Activated naive CD8-positive, alpha-beta T cell treated with anti-CD3 and anti-CD28 coated beads, Interleukin-2, amount 50 U/mL, for 24 hours (primary cell): ENCODE data around the gene SLC9A7.

Experiments
- ATAC-seq: fragments of 150-1000 bp; cut with Tn5 transposase; one replicate; pipeline ENCODE4 v1.10.0; 2021
- DNase-seq: peaks from one replicate; pipeline ENCODE4 v3.0.0; 2021
- H3K27ac Mint-ChIP-seq: one replicate; pipeline ENCODE4 v1.8.0; 2021; ENCODE audit warnings: mild to moderate bottlenecking, mixed read lengths
- H3K27me3 Mint-ChIP-seq: one replicate; pipeline ENCODE4 v1.8.0; 2021; ENCODE audit warnings: mixed read lengths
- H3K36me3 Mint-ChIP-seq: one replicate; pipeline ENCODE4 v1.8.0; 2021; ENCODE audit warnings: low read depth, mixed read lengths
- H3K4me1 Mint-ChIP-seq: one replicate; pipeline ENCODE4 v1.8.0; 2021; ENCODE audit warnings: mixed read lengths
- H3K4me3 Mint-ChIP-seq: one replicate; pipeline ENCODE4 v1.8.0; 2021; ENCODE audit warnings: mild to moderate bottlenecking, moderate library complexity, mixed read lengths
- H3K9me3 Mint-ChIP-seq: one replicate; pipeline ENCODE4 v1.8.0; 2021; ENCODE audit warnings: mixed read lengths

SLC9A7 gene

GRCh38 chrX:46559062-46559461 lies 199.9 kb downstream of the SLC9A7 start:
- Mint-ChIP-seq H3K9me3 (no peaks in the 10 kb centered on the region), H3K4me3 (no peak overlapping the region), H3K4me1 (peaks cover 15% of the 10 kb centered on the region), H3K27ac (no peak overlapping the region), H3K36me3 (no peaks in the 10 kb centered on the region), H3K27me3 (no peaks in the 10 kb centered on the region)
- DNase-seq (no peak), ATAC-seq (no peak)

- no peak for DNase-seq
- no peaks in the 10 kb centered on the region for H3K27me3 Mint-ChIP-seq
- H3K9me3 Mint-ChIP-seq, result no peaks in the 10 kb centered on the region
- peaks cover 5% of the 10 kb centered on the region for H3K36me3 Mint-ChIP-seq
- no peaks in the 10 kb centered on the region for H3K4me1 Mint-ChIP-seq
- peak overlapping the region; percentile 22 for H3K27ac Mint-ChIP-seq
- ATAC-seq, result no peak
- H3K4me3 Mint-ChIP-seq, result no peak overlapping the region
These were observed 204.0 kb downstream of the SLC9A7 start for GRCh38 chrX:46554942-46555341.

GRCh38 chrX:46553935-46554334 lies 205.0 kb downstream of the SLC9A7 start:
- H3K36me3 Mint-ChIP-seq, result peaks cover 6% of the 10 kb centered on the region
- DNase-seq (no peak), ATAC-seq (no peak)
- H3K27ac Mint-ChIP-seq, result no peak overlapping the region
- no peak overlapping the region for H3K4me3 Mint-ChIP-seq
- H3K4me1 Mint-ChIP-seq, result peaks cover 4% of the 10 kb centered on the region
- H3K27me3 Mint-ChIP-seq, result no peaks in the 10 kb centered on the region
- H3K9me3 Mint-ChIP-seq, result no peaks in the 10 kb centered on the region

GRCh38 chrX:46551494-46552128 lies 207.3 kb downstream of the SLC9A7 start:
- Mint-ChIP-seq H3K4me3 (no peak overlapping the region), H3K36me3 (peaks cover 9% of the 10 kb centered on the region), H3K27ac (no peak overlapping the region), H3K9me3 (no peaks in the 10 kb centered on the region), H3K4me1 (peaks cover 15% of the 10 kb centered on the region), H3K27me3 (no peaks in the 10 kb centered on the region)
- no peak for DNase-seq
- no peak for ATAC-seq

- Mint-ChIP-seq H3K27me3 (no peaks in the 10 kb centered on the region), H3K4me3 (no peak overlapping the region), H3K36me3 (peaks cover 12% of the 10 kb centered on the region), H3K27ac (no peak overlapping the region), H3K9me3 (no peaks in the 10 kb centered on the region), H3K4me1 (peaks cover 23% of the 10 kb centered on the region)
- DNase-seq, result no peak
- no peak for ATAC-seq
These were observed 209.0 kb downstream of the SLC9A7 start for GRCh38 chrX:46549914-46550313.
